GM12864 (cell line): ENCODE data around the gene TRIM32.

Experiments
- DNase-seq: peaks from one replicate; pipeline ENCODE4 v3.0.0-alpha.2; 2011; ENCODE audit warnings: low read depth
- H3K4me3 ChIP-seq: 2 replicates; pipeline ENCODE4 v1.5.1; 2011; ENCODE audit warnings: mild to moderate bottlenecking, low read depth, low read length, control low read depth
- CTCF ChIP-seq: IDR thresholded peaks from 2 replicates; pipeline ENCODE4 v1.5.1; 2011; ENCODE audit warnings: low read depth, mild to moderate bottlenecking, moderate library complexity, low read length, control low read depth, inconsistent platforms; ENCODE audit errors: missing control alignments

The TRIM32 gene

DNA sequence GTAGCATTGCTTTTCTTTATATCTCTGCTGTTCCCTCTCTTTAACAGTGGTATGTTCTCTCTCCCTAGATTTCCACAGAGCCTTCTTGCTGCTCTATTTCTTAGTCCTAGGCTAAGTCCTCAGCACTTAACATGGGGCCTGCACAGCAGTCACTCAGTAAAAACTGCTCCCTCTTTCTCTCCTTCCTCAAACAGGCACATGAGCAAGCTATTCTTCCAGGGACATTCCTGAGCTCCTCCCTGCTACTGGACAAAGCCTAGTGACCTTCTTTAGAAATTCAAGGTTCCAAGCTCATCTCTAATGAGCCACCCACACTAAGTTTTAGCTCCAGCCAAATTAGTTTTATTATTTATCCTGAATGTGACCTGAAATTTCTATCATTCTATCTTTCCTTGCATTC, 39.5 kb downstream of the TRIM32 start:
- no peak for TF ChIP-seq CTCF
- no peak overlapping the region for H3K4me3 ChIP-seq
- no peak for DNase-seq

DNA sequence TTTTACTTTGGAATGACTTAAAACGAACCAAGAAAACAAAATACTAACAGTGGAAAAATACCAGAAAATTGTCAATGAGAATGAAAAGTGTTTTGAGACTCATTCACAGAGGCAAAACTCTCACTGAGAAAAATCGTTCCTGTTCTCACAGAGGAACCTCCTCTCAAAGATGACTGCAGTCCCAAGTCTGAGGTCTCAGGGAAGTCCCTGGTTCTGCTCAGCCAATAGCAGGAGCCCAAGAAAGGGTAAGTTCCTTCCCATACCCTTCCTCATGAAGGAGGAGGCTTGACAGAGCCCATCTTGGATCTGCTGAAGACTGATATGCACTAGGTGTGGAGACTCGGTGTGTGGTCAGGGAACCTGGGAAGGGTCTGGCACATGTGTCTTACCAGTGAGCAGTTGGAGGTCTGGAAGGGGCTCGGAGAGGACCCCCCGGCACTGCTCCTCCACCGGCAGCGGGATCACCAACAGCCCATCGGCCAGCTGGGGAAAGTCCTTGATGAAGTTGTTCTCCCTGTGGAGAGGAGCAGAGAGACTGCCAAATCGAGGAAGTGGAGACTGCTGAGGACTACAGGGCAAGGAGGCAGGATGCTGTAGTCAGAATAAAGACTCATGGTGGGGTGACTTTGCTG, 46.0 kb downstream of the TRIM32 start:
- no peak for DNase-seq
- H3K4me3 ChIP-seq: no peak overlapping the region
- no peak for TF ChIP-seq CTCF

GRCh38 chr9:116736399-116737151, 49.5 kb downstream of the TRIM32 start:
- H3K4me3 ChIP-seq: no peak overlapping the region
- DNase-seq: no peak
- TF ChIP-seq CTCF: no peak

- H3K4me3 ChIP-seq: no peak overlapping the region
- TF ChIP-seq CTCF: peak; percentile 98
- DNase-seq: peak; percentile 5
Observed at GRCh38 chr9:116737152-116737546, 50.0 kb downstream of the TRIM32 start.

- no peak for DNase-seq
- no peak overlapping the region for H3K4me3 ChIP-seq
- no peak for TF ChIP-seq CTCF
Observed at GRCh38 chr9:116741086-116741740, 54.1 kb downstream of the TRIM32 start.

GRCh38 chr9:116741742-116742141, 54.6 kb downstream of the TRIM32 start:
- TF ChIP-seq CTCF: no peak
- no peak overlapping the region for H3K4me3 ChIP-seq
- no peak for DNase-seq
